GM12874 (cell line): ENCODE results near the gene SOX12.

Experiments used
- CTCF ChIP-seq: IDR thresholded peaks from 2 replicates; pipeline ENCODE4 v1.5.1; 2011; ENCODE audit warnings: low read depth, mild to moderate bottlenecking, control low read depth, low read length, moderate library complexity; ENCODE audit not compliant: insufficient read depth

Gene SOX12

GRCh38 chr20:308427-309038 is 16.8 kb upstream of the SOX12 start:
- no peak for TF ChIP-seq CTCF

- no peak for TF ChIP-seq CTCF
These were observed 16.0 kb upstream of the SOX12 start for GRCh38 chr20:309306-309840.

- TF ChIP-seq CTCF: no peak
These were observed 15.3 kb upstream of the SOX12 start for GRCh38 chr20:309841-310644.

- TF ChIP-seq CTCF: no peak
These were observed 14.7 kb upstream of the SOX12 start for GRCh38 chr20:310645-311044.

GRCh38 chr20:311609-312008 is 13.7 kb upstream of the SOX12 start:
- no peak for TF ChIP-seq CTCF

GRCh38 chr20:312067-312466 is 13.3 kb upstream of the SOX12 start:
- no peak for TF ChIP-seq CTCF

- no peak for TF ChIP-seq CTCF
These were observed 12.5 kb upstream of the SOX12 start for GRCh38 chr20:312866-313265.
